ENCODE measurements around the gene IL17C.

- TF ChIP-seq, protein P1, sequence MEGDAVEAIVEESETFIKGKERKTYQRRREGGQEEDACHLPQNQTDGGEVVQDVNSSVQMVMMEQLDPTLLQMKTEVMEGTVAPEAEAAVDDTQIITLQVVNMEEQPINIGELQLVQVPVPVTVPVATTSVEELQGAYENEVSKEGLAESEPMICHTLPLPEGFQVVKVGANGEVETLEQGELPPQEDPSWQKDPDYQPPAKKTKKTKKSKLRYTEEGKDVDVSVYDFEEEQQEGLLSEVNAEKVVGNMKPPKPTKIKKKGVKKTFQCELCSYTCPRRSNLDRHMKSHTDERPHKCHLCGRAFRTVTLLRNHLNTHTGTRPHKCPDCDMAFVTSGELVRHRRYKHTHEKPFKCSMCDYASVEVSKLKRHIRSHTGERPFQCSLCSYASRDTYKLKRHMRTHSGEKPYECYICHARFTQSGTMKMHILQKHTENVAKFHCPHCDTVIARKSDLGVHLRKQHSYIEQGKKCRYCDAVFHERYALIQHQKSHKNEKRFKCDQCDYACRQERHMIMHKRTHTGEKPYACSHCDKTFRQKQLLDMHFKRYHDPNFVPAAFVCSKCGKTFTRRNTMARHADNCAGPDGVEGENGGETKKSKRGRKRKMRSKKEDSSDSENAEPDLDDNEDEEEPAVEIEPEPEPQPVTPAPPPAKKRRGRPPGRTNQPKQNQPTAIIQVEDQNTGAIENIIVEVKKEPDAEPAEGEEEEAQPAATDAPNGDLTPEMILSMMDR (IDR thresholded peaks at IDR 0.05; ENCODE audit: insufficient read depth, low read length, poor library complexity, severe bottlenecking) = no peak
- TF ChIP-seq EZH2phosphoT487 (conservative IDR thresholded peaks at IDR 0.05; ENCODE audit: low read length) = no peak
Observed at GRCh38 chr16:88662222-88662842, 24.0 kb downstream of the IL17C start.

Measured in SU-DHL-6 (cell line).